OCI-M2 (cell line): ENCODE data around the gene DELE1.

Source experiments
- DNase-seq: peaks from one replicate; lab custom pipeline; 2025; ENCODE audit not compliant: unreplicated experiment; lab: John Stamatoyannopoulos, UW

Gene DELE1, protein sequence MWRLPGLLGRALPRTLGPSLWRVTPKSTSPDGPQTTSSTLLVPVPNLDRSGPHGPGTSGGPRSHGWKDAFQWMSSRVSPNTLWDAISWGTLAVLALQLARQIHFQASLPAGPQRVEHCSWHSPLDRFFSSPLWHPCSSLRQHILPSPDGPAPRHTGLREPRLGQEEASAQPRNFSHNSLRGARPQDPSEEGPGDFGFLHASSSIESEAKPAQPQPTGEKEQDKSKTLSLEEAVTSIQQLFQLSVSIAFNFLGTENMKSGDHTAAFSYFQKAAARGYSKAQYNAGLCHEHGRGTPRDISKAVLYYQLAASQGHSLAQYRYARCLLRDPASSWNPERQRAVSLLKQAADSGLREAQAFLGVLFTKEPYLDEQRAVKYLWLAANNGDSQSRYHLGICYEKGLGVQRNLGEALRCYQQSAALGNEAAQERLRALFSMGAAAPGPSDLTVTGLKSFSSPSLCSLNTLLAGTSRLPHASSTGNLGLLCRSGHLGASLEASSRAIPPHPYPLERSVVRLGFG

DNA sequence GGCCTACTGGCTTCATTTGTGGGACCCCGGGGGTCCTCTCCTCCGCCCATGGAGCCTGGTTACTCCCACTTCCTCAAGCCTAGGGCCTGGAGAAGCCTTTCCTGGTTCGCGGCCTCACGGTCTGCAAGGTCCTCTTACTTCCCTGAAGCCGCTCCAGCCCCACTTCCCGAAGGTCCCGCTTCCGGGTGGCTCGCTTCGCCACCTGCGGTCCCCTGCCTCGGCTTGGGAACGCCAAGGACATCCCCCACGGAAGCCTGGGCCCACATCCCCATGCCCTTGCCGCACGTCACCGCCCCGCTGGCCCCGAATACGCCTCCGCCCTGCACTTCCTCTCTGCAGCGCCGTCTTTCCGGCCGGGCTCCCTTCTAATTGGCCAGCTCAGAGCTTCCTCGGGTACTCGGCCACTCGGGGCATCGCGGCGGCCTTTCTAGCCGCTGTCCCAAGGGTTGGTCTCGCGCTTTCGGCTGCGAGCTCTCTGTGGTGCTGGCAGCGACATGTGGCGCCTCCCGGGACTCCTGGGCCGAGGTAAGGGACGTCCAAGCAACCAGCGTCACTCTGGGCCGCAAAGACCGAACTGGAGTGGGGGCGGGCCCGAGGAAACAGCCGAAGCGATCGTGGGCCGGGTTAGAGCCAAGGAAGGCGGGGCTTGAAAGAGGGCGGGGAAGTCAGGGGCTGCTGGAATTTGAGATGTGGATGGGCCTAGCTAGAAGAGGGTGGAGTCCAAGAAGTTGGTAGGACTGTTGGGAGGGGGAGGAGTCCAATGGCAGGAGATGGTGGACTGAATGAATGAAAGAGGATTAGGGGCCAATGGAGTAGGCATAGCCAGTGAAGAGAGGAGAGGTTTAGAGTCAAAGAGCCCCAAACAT lies at the start of gene DELE1:
DELE1 (plus strand) TSS at position 424 of the 866 bp plus-strand sequence; CDS start at position 495, 71 bp downstream.
- DNase-seq, result peak; percentile 77

DNA sequence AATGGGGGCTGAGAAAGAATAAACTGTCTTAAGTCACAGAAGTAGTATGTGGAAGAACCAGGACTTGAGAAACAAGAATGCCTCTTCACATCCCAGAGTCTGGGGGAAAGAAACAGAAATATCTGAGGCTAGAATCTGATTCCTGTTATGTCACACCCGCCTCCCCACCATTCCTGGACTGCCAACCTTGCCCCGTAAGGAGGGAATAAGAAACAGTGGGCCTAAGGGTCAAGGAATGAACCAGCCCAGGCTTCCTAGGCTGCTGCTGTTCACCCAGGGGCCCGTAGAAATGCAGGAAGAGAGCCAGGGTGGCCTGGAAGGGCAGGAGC lies 49.8 kb upstream of the DELE1 start:
- DNase-seq, result no peak

DNA sequence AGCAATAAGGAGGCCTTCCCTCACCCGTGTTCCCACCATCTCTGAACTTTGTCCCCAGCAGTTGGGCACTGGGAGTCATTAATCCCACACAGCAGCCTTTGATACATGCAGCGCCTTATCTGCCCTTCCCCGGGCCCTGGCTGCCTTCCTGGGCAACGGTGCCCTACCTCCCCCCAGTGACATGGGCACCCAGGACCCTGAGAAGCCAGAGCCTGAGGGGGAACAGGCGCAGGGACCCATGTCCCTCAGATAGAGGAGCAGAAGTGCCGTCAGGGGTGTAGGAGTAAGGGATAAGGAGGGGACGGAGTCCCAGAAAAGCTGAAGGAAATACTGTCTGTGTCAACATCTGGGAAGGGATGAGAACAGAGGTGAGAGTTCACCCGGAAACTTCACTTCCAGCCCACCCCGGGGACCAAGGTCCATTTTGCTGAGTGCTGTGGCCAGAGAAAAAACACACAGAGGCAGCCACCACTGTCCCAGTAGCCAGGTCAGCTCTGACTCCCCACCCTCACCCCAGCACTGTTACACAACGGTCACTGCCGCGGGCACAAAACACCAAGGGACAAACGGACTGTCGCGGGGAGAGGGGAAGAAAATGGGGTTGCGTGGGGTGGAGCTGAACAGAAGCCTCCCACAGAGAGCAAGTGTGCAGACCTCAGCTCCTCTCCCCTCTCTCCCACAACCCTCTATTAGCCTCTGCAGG lies 49.3 kb upstream of the DELE1 start:
- DNase-seq, result no peak

DNA sequence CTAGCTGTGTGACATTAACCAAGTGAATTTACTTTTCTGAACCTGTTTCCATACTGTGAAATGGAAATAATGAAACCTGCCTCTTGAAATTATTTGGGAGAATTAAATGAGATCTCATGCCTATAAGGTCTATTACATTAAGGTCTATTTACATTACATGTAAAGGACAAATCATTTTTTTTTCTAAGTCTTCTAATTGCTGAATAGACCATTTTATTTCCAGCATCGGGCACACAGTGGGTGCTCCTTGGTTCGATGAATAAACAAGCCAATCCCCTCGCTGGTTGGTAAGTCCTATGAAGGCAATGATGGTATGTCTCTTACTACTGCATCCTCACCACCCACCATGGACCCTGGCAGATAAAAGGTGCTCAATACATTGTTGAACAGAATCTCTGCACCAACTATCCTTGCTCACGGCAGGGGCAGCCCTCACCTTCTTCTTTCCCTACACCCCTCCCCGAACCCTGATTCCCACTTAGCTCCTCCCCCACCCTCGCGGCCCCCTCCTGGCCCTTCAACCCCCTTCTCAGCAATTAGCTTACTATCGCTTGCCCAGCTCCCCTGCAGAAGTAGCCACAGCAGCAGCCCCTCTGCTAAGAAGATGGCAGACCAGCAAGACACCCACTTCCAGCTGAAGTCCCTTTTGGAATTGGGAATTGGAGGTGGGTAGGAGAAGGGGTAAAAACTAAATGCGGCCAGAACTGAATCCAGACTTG lies 48.5 kb upstream of the DELE1 start:
- no peak for DNase-seq

DNA sequence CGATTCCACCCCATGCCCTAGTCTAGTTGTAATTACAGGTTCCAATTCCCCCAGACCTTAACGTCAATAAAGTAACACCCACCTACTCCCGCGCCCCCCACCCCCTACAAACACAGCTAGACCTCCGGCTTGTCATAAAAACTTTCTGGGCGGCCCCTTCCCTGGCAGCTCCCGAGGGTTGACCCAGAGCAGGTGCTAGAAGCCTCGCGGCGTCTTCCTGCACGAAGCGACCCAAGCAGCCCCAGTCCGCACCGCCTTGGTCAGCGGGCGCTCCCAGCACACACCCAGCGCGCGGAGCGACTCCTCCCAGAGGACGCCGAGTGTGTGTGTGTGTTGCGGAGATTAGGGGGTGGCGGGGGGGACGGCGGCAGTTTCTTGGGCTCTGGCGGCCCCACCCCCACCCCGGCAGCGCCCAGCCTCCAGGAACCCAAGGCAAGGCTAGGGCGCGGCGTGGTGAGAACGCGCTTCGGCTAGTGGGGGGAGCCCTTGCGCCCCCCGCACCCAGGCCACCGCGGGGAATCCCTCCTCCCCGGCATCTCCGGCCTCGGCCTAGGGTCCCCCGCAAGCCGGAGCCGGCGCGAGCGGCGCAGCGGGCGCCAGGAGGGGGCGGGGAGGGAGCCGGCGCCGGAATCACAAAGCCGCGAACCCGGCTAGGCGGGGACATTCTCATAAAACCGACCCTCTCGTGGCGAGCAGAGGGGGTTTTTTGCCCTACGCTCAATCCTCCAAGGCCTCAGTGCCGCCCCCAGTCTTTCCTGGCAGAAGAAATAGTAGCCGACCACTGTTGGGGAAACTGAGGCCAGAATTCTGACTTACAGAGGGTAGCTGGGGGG lies 47.7 kb upstream of the DELE1 start:
- DNase-seq, result no peak

DNA sequence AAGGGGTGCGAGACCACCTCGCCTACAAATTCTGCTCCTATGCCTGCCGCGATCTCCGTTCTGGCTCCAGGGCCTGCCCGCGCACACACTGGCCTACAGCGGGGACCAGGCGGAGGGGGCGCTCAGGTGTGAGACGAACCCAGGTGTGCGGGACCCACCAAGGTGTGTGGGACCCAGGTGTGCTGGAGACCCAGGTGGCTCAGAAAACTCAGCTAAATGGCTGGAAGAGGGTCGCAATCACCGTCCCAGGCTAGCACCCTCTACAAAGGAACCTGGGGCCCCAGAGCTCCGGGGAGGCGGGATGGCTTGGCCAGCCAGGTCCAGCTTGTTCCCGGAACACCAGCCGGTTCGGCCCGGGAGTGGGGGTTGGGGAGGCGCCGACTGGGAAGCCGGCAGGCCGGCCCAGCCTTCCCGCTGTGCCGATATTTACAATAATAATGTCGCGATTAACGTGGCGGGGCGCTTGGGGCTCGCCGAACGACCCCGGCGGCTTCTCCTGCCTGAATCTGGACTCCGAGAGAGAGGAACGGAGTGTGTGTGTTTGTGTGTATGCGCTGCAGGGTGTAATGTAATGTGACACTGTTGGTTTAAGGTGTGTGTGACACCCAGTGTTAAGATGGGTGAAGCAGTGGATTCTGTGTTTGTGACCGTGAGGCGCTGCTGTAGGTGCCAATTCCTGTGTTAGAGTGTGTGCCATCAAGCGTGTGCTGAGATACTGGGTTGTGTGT lies 46.9 kb upstream of the DELE1 start:
- DNase-seq, result no peak

DNA sequence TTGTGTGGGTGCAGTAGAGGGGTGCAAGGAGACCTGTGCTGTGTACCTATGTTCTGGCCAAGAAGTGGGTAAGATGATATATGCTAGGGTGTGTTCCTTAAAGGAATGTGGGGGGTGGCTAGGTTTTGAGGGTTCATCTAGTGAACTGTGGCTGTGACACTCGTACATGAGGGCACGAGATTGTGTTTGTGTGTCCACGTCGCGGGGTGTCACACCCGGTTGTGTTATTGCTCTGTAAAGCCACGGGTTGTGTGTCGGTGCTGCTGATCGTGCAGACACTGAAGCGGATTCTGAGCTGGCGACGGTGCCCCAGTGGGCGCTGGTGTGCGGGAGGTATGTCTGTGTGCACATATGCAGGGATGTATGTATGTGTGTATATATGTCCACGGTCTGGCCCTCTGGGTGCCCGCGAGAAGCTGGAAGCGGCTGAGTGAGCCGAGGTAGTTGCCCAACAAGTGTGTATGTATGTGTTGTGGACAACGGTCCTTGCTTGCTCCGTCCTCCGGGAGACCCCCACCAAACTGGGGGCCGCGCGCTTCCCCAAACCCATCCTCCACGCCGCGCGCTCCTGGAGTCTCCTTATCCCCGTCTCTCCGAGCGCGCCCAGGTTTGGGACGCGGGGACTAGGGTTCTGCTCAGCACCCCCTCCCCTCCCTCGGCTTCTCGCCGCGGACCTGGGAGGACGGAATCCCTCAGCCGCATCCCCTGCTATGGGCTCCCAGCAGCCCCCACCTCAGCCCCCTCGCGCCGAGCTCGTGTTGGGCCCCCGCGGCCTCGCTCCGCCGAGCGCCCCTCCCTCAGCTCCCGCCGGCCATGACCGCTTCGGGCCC lies 46.1 kb upstream of the DELE1 start:
- DNase-seq, result no peak

DNA sequence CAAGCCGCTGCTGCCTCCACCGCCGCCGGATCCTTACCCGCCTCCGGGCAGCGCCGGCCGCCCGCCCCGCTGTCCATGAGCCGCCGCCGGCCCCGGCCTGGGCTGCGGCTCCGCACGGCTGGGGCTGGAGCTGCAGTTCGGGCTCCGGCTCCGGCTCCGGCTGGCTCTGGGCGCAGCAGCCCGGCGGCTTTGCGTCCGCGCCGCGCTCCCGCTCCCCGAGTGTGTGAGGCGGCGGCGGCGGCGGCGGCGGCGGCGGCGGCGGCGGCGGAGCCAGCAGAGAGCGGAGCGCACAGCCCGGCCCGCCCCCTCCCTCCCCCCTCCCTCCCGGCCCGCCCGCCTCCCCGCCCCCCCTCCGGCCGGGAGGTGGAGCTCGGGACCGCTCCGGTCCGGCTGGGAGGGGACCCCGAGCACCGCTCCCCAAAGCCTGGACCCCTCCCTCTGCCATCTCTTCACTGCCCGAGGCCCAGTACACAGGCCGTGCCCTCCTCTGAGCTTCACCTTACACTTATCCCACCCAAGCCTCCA lies 45.4 kb upstream of the DELE1 start, which contains the start of gene PCDH1:
PCDH1 (minus strand) TSS at position 225 of the 525 bp plus-strand sequence; CDS start at position 77, 148 bp downstream.
- no peak for DNase-seq

DNA sequence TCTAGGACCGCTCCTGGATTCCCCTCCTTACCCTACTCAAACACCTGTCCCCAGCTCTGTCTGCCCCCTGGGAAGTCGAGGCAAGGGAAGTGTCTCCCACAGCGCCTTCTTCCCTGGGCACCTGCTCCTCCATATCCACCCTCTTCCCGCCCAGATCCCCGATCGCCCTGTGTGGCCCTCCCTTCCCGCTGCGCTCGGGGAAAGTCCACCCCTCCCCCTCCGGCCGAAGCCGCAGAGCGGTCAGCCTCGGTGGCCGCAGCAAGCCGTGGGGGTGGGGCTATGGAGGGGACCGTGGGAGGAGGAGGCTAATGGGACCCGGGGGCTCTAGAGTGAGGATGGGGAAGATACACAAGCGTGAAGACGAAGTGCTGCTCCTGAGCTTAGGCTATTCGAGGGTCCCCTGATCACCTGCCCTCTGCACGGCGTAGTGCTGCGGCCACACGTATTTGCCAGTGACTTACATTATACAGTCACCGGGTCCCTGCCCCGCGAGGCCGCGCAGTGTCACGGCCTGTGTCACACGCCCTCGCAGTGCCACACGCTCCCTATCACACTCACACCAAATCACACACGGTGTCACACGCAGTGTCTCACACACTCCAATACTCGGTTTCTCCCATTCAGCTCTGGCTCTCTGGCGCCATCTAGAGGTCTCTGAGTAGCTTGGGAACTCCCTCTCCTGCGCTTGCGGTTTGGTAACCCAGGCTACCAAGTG lies 44.8 kb upstream of the DELE1 start:
- peak; percentile 69 for DNase-seq

DNA sequence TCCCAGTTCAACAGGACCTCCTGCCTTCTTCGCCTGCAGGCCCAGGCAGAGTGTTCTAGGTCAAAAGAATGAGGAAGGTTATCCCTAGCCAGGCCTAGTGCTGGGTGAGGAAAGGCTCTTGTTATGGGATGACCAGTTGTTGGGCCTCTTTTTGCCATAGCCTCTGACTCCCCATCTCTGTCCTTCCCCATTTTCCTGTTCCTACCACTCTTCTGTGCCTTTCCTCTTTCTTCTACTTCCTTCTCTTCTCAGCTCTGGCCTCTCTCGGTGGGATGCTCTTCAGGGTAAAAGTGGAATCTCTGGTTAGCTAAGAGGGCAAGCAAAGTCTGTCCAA lies 44.3 kb upstream of the DELE1 start:
- no peak for DNase-seq

DNA sequence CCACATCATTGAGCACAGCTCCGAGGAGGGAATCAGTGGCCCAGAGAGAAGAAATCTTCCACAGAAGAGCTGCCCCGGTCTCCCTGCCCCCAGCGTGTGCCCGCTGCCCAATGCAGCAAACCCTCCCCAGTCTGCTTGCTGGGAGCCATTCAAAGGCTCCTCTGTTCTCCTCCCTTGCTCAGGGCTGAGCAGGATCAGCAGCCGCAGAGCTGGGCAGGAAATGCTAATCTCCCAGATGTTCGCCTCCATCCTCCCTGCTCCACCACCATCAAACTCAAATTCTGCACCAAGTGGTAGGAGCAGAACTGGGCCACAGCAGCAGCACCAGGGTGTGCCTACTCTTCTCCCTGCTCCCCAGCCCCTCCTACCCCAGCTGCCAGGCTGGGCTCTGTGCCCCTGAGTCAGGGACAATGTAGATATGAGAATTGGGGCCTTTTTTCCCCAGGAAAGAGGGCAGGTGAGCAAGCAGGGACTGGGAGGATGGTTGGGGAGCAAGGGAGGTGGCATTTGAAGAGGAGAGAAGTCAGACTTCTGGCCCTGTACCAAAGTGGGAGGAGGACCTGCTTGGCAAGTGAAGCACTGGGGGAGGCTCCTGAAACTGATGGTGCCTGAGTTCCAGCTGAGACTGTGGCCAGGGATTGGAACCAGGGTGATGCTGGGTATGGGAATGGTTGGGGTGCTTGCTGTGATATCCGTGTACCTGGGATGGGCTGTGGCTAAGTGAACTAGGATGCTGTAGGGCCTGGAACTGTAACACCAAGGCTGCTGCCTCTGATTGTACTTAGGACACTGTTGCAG lies 43.5 kb upstream of the DELE1 start:
- DNase-seq, result no peak

DNA sequence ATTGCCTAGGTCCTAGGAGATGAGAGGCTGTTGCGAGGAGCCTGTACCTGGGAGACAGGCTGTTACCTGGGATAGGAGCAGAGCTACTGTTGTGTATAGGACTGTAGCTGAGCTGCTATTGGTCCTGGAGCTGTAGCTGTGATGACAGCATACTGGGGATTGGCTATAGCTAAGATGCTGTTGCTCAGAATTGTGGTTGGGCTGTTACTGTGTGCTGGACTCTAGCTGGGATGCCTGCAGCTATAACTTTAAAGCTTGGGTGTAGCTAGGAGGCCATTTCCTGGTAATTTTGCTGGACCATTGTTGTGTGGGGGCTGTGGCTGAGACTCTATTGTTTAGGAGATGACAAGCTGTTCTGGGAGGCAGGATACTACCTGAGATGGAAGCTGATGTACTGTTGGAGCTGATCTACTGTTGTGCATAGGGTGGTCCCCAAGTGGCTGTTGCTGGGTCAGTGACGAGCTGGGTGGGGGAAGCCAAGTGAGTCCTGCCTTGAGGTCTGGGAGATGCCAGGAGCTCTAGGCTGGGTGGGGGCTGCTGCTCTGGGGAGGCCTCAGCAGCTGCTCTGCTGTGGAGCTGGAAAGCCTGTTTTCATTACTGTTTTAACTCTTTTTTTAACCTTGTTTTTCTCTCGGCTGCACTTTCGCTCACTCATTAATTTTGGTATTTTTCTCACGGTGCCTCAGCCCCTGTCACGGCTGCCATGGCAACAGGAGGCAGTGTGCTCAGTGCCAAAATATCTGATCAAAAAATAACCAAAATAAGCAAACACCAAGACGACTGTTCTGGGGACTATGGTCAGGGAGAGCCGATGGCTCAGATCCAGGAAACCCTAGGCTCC lies 42.5 kb upstream of the DELE1 start:
- DNase-seq, result no peak

DNA sequence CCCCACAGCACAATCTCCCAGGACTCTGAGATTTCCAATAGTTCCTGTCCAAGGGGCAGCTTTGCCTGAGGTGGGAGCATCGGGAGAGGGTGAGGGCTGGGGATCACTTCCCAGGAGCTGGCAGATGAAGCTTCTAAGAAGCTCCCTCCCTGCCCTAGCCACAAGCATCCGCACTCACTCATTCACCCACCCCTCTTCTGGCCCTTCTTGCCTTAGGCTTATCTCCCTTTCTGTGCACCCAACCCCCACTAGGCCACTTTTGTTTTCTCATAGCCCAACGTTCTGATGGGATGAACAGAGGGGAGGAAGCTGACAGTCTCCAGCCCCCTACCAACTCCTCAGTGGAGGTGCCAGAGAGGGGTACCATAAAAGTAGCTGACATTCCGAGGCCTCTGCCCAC lies 41.8 kb upstream of the DELE1 start:
- DNase-seq, result no peak

DNA sequence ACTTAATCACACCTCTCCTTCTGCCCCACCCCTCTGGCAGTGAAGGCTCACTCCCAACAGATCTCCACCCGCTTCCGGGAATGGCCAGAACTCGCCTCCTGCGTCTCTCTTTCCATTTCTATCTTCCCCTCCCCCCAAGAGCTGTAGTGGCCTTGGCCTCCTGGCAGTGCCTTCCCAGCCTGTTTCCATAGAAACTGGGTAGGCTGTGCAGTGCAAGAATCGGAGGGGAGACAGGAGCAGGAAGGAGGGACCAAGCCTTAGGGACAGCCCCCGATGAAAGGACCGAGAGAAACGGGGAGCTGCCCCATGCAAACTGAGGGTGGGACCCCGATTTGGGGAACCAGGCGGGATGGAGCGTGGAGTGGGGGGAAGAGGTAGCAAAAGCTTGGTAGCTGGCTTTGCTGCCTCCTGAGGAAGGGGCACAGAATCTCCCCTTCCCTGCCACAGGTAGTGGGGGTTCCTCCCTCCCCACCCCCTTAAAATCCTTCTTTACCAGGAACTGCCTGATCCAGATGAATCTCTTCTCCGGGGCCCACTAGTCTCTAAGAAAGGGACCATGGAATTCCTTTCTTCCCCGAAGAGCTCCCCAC lies 41.0 kb upstream of the DELE1 start:
- DNase-seq, result no peak

DNA sequence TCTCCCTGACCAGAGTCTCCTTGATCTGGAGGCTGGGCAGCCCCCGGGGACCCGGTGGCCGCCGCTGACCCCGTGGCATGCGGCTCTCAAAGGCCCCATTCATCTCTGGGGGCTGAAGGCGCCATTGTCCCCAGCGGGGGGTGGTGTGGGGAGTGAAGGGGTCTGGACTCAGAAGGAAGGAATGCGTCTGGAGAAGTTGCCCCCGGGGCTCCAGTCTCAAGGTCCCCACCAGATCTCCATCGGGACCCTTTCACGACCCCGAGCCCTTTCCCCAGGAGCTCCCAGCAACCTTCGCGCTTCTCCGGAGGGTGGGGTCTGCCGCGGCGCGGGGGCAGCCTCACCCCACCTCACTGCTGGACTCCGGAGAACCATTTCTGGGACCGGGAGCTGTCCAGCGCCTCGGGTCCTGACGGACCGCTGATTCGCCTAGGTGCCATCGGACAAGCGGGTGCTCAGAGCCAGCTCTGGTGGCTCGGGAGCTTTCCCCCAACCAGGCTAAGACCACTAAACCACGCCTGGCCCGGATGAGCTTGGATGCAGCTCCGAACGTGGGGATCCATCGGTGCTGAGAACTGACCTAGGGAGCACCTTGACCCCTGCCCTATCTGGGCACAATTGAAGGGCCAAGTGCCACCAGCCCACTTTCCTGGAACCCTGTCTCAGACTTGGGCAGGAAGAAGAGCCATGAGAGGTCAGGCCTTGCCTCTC lies 40.3 kb upstream of the DELE1 start:
- no peak for DNase-seq
